ENCODE data around the gene MAP7D1.

GRCh38 chr1:36178471-36179219, 22.7 kb downstream of the MAP7D1 start:
- no peak for TF ChIP-seq SIN3A (IDR thresholded peaks at IDR 0.05; ENCODE audit: borderline replicate concordance, insufficient read depth, low read length)
- no peak for TF ChIP-seq TAF1 (IDR thresholded peaks at IDR 0.05; ENCODE audit: borderline replicate concordance, insufficient read depth, low read length)
- no peak for TF ChIP-seq REST (IDR thresholded peaks at IDR 0.05; ENCODE audit: insufficient read depth in 1 of 2, low read depth in 2 of 2, low read length in 2 of 2)
- TF ChIP-seq POLR2AphosphoS5 (IDR thresholded peaks at IDR 0.05; ENCODE audit: low read depth, low read length) = no peak

Measured in PFSK-1 (cell line).